GM12878 (cell line): ENCODE results near the gene VWA8.

Source experiments
- ATF2 ChIP-seq: IDR thresholded peaks from 2 replicates; pipeline ENCODE4 v1.6.1; 2012; ENCODE audit warnings: low read length, inconsistent platforms
- ATF3 ChIP-seq: IDR thresholded peaks from 2 replicates; pipeline ENCODE4 v1.6.1; 2011; ENCODE audit warnings: low read depth, mild to moderate bottlenecking, low read length, moderate library complexity, borderline replicate concordance; ENCODE audit errors: extremely low read depth
- BHLHE40 ChIP-seq, 2 experiments: fragments of 450-650 bp in 1 of 2; IDR thresholded peaks; 2 replicates each; pipeline ENCODE4 v1.6.1; 2011 to 2017; ENCODE audit warnings: low read depth in 2 of 2, borderline replicate concordance in 1 of 2, improper control_type of control experiment in 1 of 2, low read length in 1 of 2, mild to moderate bottlenecking in 1 of 2
- CEBPB ChIP-seq, 2 experiments: fragments of 150-350 bp in 1 of 2; IDR thresholded peaks; 2 replicates each; pipeline ENCODE4 v1.6.1; 2012 to 2014; ENCODE audit warnings: low read depth in 2 of 2, low read length in 2 of 2, borderline replicate concordance in 1 of 2, inconsistent platforms in 1 of 2
- E2F4 ChIP-seq: IDR thresholded peaks from 2 replicates; pipeline ENCODE4 v1.6.1; 2012; ENCODE audit warnings: low read depth, low read length, improper control_type of control experiment
- EZH2 ChIP-seq: IDR thresholded peaks from 2 replicates; pipeline ENCODE4 v1.6.1; 2012; ENCODE audit warnings: low read depth, mild to moderate bottlenecking, control low read depth, inconsistent platforms, low read length, borderline replicate concordance; ENCODE audit not compliant: control insufficient read depth
- RAD21 ChIP-seq: IDR thresholded peaks from 2 replicates; pipeline ENCODE4 v1.6.1; 2011; ENCODE audit warnings: mild to moderate bottlenecking, low read depth, low read length, moderate library complexity; ENCODE audit not compliant: insufficient read depth
- REST ChIP-seq: IDR thresholded peaks from 2 replicates; pipeline ENCODE4 v1.6.1; 2012; ENCODE audit warnings: mild to moderate bottlenecking, low read depth, low read length
- SP1 ChIP-seq: IDR thresholded peaks from one replicate; pipeline ENCODE4 v1.6.1; 2011; ENCODE audit warnings: low read depth, low read length
- TARDBP ChIP-seq: IDR thresholded peaks from 2 replicates; pipeline ENCODE4 v1.6.1; 2016; ENCODE audit warnings: borderline replicate concordance
- YY1 ChIP-seq: IDR thresholded peaks from 2 replicates; pipeline ENCODE4 v1.6.1; 2011; ENCODE audit warnings: low read depth, mild to moderate bottlenecking, low read length

GRCh38 chr13:41971848-41972247 lies 10.9 kb upstream of the VWA8 start:
- TF ChIP-seq REST (no peak), TARDBP (no peak), RAD21 (no peak), CEBPB (IDR thresholded peaks at IDR 0.05; ENCODE audit: borderline replicate concordance in 1 of 2, low read depth in 2 of 2, low read length in 2 of 2) (no peak), BHLHE40 (IDR thresholded peaks at IDR 0.05; ENCODE audit: borderline replicate concordance in 1 of 2, low read depth in 2 of 2, low read length in 1 of 2) (no peak), SP1 (no peak), ATF2 (no peak), ATF3 (no peak), E2F4 (no peak), EZH2 (no peak), YY1 (no peak)
